ENCODE measurements around the gene SRRD.
A peak's percentile ranks its signal among the peaks of the same experiment; 100 is the strongest.

Gene SRRD

GRCh38 chr22:26481112-26481693 is 2.5 kb upstream of the SRRD start:
- no peak for DNase-seq (ENCODE audit: low spot score)
- no peak for TF ChIP-seq CTCF (conservative IDR thresholded peaks at IDR 0.05; ENCODE audit: low read depth)
- ChIA-PET POLR2A (ENCODE audit: low non-redundant PET) (no interaction called here), CTCF (no interaction called here)
- no peak overlapping the region for H3K27ac ChIP-seq

GRCh38 chr22:26481694-26482093 is 2.0 kb upstream of the SRRD start:
- ChIA-PET CTCF (no interaction called here), POLR2A (ENCODE audit: low non-redundant PET) (no interaction called here)
- no peak for TF ChIP-seq CTCF (conservative IDR thresholded peaks at IDR 0.05; ENCODE audit: low read depth)
- no peak overlapping the region for H3K27ac ChIP-seq
- no peak for DNase-seq (ENCODE audit: low spot score)

GRCh38 chr22:26482161-26482560 is 1.5 kb upstream of the SRRD start:
- no peak overlapping the region for H3K27ac ChIP-seq
- POLR2A ChIA-PET (ENCODE audit: low non-redundant PET): no interaction called here
- no peak for DNase-seq (ENCODE audit: low spot score)
- TF ChIP-seq CTCF (conservative IDR thresholded peaks at IDR 0.05; ENCODE audit: low read depth): no peak
- CTCF ChIA-PET: interaction anchor here (0.6 kb wide), 1 partner anchor 1815 kb away, joined by 4 read pairs; no protein-coding TSS in a partner anchor

- DNase-seq (ENCODE audit: low spot score): no peak
- TF ChIP-seq CTCF (conservative IDR thresholded peaks at IDR 0.05; ENCODE audit: low read depth): no peak
- CTCF ChIA-PET: no interaction called here
- peak overlapping the region; percentile 84 for H3K27ac ChIP-seq
- POLR2A ChIA-PET (ENCODE audit: low non-redundant PET): interaction anchor here (1.1 kb wide), 1 partner anchor 12 kb away, joined by 3 read pairs; no protein-coding TSS in a partner anchor
Observed at GRCh38 chr22:26483043-26483438, 636 bp upstream of the SRRD start.

- TF ChIP-seq CTCF (conservative IDR thresholded peaks at IDR 0.05; ENCODE audit: low read depth): no peak
- CTCF ChIA-PET: no interaction called here
- peak overlapping the region; percentile 84 for H3K27ac ChIP-seq
- DNase-seq (ENCODE audit: low spot score): no peak
- POLR2A ChIA-PET (ENCODE audit: low non-redundant PET): no interaction called here
Observed at GRCh38 chr22:26484360-26484706, 656 bp downstream of the SRRD start.

GRCh38 chr22:26485013-26485412 is 1.3 kb downstream of the SRRD start:
- DNase-seq (ENCODE audit: low spot score): no peak
- no peak for TF ChIP-seq CTCF (conservative IDR thresholded peaks at IDR 0.05; ENCODE audit: low read depth)
- ChIA-PET CTCF (no interaction called here), POLR2A (ENCODE audit: low non-redundant PET) (no interaction called here)
- H3K27ac ChIP-seq: no peak overlapping the region
